ENCODE data around the gene EXOC4. TPM values are rescaled to one million over a fixed set of nuclear protein-coding genes. Genes with fewer than 3 reads are reported as not detected.

Gene EXOC4
- total RNA-seq, 1 experiment from 2014 or later: 75.8 TPM

DNA sequence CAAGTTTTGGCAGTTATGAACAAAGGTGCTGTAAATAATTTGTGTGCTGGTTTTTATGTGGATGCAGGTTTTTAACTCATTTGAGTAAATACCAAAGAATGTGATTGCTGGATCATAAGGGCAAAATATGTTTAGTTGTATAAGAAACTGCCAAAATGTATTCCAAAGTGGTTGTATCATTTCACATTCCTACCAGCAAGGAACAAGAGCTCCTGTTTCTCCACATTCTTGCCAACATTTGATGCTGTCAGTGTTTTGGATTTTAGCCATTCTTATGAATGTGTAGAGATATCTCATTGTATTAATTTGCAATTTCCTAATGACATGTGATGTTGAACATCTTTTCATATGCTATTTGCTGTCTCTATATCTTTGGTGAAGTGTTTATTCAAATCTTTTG is 666.9 kb downstream of the EXOC4 start:
- H2AK5ac ChIP-seq (ENCODE audit: insufficient read length, low read length): no peak overlapping the region
- H3K4me1 Mint-ChIP-seq: peaks cover 0 to 1% of the 10 kb centered on the region in 2 experiments; a peak in 1 of 4 replicates
- no peak overlapping the region for H3K4me3 Mint-ChIP-seq
- H3K9ac ChIP-seq (ENCODE audit: extremely low read depth, insufficient read length, low read length): no peak overlapping the region
- no peak overlapping the region for H3K18ac ChIP-seq (ENCODE audit: insufficient read length, low read depth, low read length)
- no peaks in the 10 kb centered on the region for H3K79me2 ChIP-seq (ENCODE audit: insufficient read depth, low read length)
- H2BK15ac ChIP-seq (ENCODE audit: low read depth, low read length): no peak overlapping the region
- no peak overlapping the region for H4K91ac ChIP-seq (ENCODE audit: insufficient read length, low read depth, low read length)
- H3K27ac ChIP-seq (ENCODE audit: insufficient read length, low read depth, low read length): no peak overlapping the region
- H2AFZ ChIP-seq (ENCODE audit: low read length): no peak overlapping the region
- H2BK12ac ChIP-seq (ENCODE audit: insufficient read length, low read depth, low read length): no peak overlapping the region
- H3K27ac Mint-ChIP-seq: no peak overlapping the region
- H2BK20ac ChIP-seq (ENCODE audit: low read depth, low read length, poor library complexity, severe bottlenecking): no peak overlapping the region
- no peak overlapping the region for H3T11ph ChIP-seq (ENCODE audit: low read length)
- DNase-seq: no peak
- no peak overlapping the region for H2BK5ac ChIP-seq (ENCODE audit: insufficient read length, low read length)
- H3K4ac ChIP-seq (ENCODE audit: low read depth, low read length): no peak overlapping the region
- peaks cover 7 to 12% of the 10 kb centered on the region in 2 experiments; a peak in 4 of 5 replicates for H3K9me3 Mint-ChIP-seq
- H3K4me2 ChIP-seq (ENCODE audit: insufficient read depth, insufficient read length, low read length): no peak overlapping the region
- no peaks in the 10 kb centered on the region for H3K27me3 ChIP-seq (ENCODE audit: insufficient read depth, low read length)
- no peaks in the 10 kb centered on the region for H3K23me2 ChIP-seq (ENCODE audit: insufficient read length, low read depth, low read length, poor library complexity, severe bottlenecking)
- no peak overlapping the region for H3K23ac ChIP-seq (ENCODE audit: insufficient read length, low read depth, low read length)
- no peaks in the 10 kb centered on the region for H4K20me1 ChIP-seq (ENCODE audit: control insufficient read depth, insufficient read depth, insufficient read length)
- H3K79me1 ChIP-seq (ENCODE audit: insufficient read depth, low read depth, low read length, poor library complexity, severe bottlenecking): no peaks in the 10 kb centered on the region
- H3K4me1 ChIP-seq (ENCODE audit: insufficient read depth, low read length): no peaks in the 10 kb centered on the region; the same call in 1 of the 2 replicates
- no peak overlapping the region for H2BK120ac ChIP-seq (ENCODE audit: low read depth, low read length, poor library complexity, severe bottlenecking)
- no peak overlapping the region for H4K8ac ChIP-seq (replicated peaks; ENCODE audit: insufficient read length, low read depth, low read length)
- no peak overlapping the region for H3K14ac ChIP-seq (ENCODE audit: insufficient read depth, low read length)
- H3K27me3 Mint-ChIP-seq (ENCODE audit: low read depth): no peaks in the 10 kb centered on the region
- no peaks in the 10 kb centered on the region for H3K9me3 ChIP-seq (ENCODE audit: control insufficient read depth, low read depth, low read length)
- TF ChIP-seq, protein P1, sequence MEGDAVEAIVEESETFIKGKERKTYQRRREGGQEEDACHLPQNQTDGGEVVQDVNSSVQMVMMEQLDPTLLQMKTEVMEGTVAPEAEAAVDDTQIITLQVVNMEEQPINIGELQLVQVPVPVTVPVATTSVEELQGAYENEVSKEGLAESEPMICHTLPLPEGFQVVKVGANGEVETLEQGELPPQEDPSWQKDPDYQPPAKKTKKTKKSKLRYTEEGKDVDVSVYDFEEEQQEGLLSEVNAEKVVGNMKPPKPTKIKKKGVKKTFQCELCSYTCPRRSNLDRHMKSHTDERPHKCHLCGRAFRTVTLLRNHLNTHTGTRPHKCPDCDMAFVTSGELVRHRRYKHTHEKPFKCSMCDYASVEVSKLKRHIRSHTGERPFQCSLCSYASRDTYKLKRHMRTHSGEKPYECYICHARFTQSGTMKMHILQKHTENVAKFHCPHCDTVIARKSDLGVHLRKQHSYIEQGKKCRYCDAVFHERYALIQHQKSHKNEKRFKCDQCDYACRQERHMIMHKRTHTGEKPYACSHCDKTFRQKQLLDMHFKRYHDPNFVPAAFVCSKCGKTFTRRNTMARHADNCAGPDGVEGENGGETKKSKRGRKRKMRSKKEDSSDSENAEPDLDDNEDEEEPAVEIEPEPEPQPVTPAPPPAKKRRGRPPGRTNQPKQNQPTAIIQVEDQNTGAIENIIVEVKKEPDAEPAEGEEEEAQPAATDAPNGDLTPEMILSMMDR (conservative IDR thresholded peaks at IDR 0.05): no peak
- no peak overlapping the region for H3K56ac ChIP-seq (ENCODE audit: insufficient read length, low read depth, low read length)
- peaks cover 10 to 19% (median 14%) of the 10 kb centered on the region in 3 experiments for H3K36me3 Mint-ChIP-seq (ENCODE audit: insufficient read depth in 1 of 3, low read depth in 3 of 3)
- H4K5ac ChIP-seq (ENCODE audit: insufficient read length, low read depth, low read length): no peak overlapping the region
